ENCODE results near the gene SDK2.

Gene SDK2

DNA sequence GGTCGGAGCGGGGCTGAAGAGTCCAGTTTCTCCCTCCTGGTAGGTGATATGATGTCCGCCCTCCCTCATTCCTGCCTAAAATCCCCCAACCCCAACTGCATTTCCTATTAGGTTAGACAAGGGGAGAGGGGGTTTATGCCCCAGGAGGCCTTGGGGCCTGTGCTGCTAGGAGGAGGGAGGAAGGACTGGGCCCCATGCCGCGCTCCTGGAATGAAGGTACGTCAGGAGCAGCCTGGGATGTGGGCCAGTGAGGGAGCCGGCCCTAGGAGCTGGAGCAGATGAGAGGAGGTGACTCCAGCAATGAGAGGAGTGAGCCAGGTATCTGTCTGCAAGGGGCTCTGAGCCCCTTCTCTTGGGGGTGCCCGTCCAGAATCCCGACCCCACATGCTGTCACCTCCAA lies 285.6 kb downstream of the SDK2 start:
- DNase-seq = no peak
- Histone ChIP-seq H3K4me1 (ENCODE audit: low read length) (no peaks in the 10 kb centered on the region), H3K9ac (ENCODE audit: low read length) (no peak overlapping the region), H2AFZ (ENCODE audit: low read length) (no peak overlapping the region), H3K27me3 (replicated peaks; ENCODE audit: insufficient read depth, low read length) (peaks cover 57% of the 10 kb centered on the region), H4K20me1 (ENCODE audit: insufficient read depth, low read length) (no peaks in the 10 kb centered on the region), H3K9me2 (replicated peaks; ENCODE audit: insufficient read depth, low read length) (no peaks in the 10 kb centered on the region), H3K9me3 (replicated peaks; ENCODE audit: insufficient read depth, low read length) (no peaks in the 10 kb centered on the region), H3K27ac (ENCODE audit: low read length) (no peak overlapping the region), H3K79me2 (ENCODE audit: low read length) (no peaks in the 10 kb centered on the region), H3F3A (ENCODE audit: insufficient read depth, low read length) (no peaks in the 10 kb centered on the region), H3K4me2 (ENCODE audit: low read depth, low read length) (no peak overlapping the region), H3K36me3 (replicated peaks; ENCODE audit: insufficient read depth, low read length) (no peaks in the 10 kb centered on the region), H3K4me3 (ENCODE audit: low read length) (no peak overlapping the region)
- TF ChIP-seq, protein P1, sequence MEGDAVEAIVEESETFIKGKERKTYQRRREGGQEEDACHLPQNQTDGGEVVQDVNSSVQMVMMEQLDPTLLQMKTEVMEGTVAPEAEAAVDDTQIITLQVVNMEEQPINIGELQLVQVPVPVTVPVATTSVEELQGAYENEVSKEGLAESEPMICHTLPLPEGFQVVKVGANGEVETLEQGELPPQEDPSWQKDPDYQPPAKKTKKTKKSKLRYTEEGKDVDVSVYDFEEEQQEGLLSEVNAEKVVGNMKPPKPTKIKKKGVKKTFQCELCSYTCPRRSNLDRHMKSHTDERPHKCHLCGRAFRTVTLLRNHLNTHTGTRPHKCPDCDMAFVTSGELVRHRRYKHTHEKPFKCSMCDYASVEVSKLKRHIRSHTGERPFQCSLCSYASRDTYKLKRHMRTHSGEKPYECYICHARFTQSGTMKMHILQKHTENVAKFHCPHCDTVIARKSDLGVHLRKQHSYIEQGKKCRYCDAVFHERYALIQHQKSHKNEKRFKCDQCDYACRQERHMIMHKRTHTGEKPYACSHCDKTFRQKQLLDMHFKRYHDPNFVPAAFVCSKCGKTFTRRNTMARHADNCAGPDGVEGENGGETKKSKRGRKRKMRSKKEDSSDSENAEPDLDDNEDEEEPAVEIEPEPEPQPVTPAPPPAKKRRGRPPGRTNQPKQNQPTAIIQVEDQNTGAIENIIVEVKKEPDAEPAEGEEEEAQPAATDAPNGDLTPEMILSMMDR (IDR thresholded peaks at IDR 0.05; ENCODE audit: low read length) = no peak
- TF ChIP-seq EZH2 (optimal IDR thresholded peaks at IDR 0.05; ENCODE audit: low read depth, low read length) (no peak), EZH2phosphoT487 (IDR thresholded peaks at IDR 0.05; ENCODE audit: low read length) (no peak)

DNA sequence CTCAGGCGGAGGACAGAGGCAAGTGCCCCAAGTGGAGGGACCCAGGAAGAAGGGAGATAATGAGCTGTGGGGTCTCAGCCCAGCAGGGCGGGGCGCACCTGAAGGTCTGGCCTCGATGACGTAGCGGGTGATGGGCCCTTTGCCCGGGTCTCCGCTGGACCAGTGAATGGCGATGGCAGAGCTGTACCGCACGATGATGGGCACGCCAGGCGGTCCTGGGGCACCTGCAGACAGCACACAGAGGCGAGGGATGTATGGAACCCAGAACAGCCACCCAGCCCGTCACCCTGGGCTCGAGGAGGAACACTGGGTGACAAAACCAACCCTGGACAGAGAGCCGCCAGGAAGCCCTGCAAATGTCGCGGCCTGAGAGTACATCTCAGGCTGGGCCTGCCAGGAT lies 286.3 kb downstream of the SDK2 start:
- no peak overlapping the region for H3K27ac ChIP-seq (ENCODE audit: low read length)
- H3K36me3 ChIP-seq (replicated peaks; ENCODE audit: insufficient read depth, low read length) = no peaks in the 10 kb centered on the region
- H3K4me2 ChIP-seq (ENCODE audit: low read depth, low read length) = no peak overlapping the region
- no peak overlapping the region for H3K4me3 ChIP-seq (ENCODE audit: low read length)
- H3K9ac ChIP-seq (ENCODE audit: low read length) = no peak overlapping the region
- DNase-seq = no peak
- H3K79me2 ChIP-seq (ENCODE audit: low read length) = no peaks in the 10 kb centered on the region
- no peaks in the 10 kb centered on the region for H3K9me3 ChIP-seq (replicated peaks; ENCODE audit: insufficient read depth, low read length)
- peaks cover 56% of the 10 kb centered on the region for H3K27me3 ChIP-seq (replicated peaks; ENCODE audit: insufficient read depth, low read length)
- H2AFZ ChIP-seq (ENCODE audit: low read length) = no peak overlapping the region
- no peaks in the 10 kb centered on the region for H3K9me2 ChIP-seq (replicated peaks; ENCODE audit: insufficient read depth, low read length)
- H3F3A ChIP-seq (ENCODE audit: insufficient read depth, low read length) = no peaks in the 10 kb centered on the region
- no peak for TF ChIP-seq EZH2phosphoT487 (IDR thresholded peaks at IDR 0.05; ENCODE audit: low read length)
- TF ChIP-seq, protein P1 (IDR thresholded peaks at IDR 0.05; ENCODE audit: low read length) = no peak
- TF ChIP-seq EZH2 (optimal IDR thresholded peaks at IDR 0.05; ENCODE audit: low read depth, low read length) = no peak
- no peaks in the 10 kb centered on the region for H4K20me1 ChIP-seq (ENCODE audit: insufficient read depth, low read length)
- H3K4me1 ChIP-seq (ENCODE audit: low read length) = no peaks in the 10 kb centered on the region

DNA sequence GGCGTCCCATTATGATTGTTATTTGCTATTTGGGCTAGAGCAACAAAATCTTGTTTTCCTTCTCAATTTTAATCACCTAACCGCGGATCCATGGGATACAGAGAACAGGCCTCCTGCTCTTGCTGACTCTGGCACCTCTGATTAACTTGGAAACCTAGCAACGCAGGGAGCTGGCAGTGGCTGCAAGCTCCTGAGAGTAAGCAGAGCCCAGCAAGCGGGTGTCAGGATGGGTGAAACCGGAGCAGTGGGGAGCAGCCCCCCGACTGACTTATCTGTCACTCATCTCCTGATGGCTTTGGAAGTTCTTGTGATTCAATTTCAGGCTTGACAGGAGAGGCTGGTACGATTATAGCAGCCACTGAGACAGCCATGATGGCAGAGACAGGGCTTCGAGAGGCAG lies 286.9 kb downstream of the SDK2 start:
- Histone ChIP-seq H3K9me2 (replicated peaks; ENCODE audit: insufficient read depth, low read length) (no peaks in the 10 kb centered on the region), H3K79me2 (ENCODE audit: low read length) (no peaks in the 10 kb centered on the region), H2AFZ (ENCODE audit: low read length) (no peak overlapping the region), H3K9ac (ENCODE audit: low read length) (no peak overlapping the region), H3K36me3 (replicated peaks; ENCODE audit: insufficient read depth, low read length) (no peaks in the 10 kb centered on the region), H3K4me1 (ENCODE audit: low read length) (no peaks in the 10 kb centered on the region), H3K4me2 (ENCODE audit: low read depth, low read length) (no peak overlapping the region), H3K4me3 (ENCODE audit: low read length) (no peak overlapping the region), H3K27ac (ENCODE audit: low read length) (no peak overlapping the region), H3K9me3 (replicated peaks; ENCODE audit: insufficient read depth, low read length) (no peaks in the 10 kb centered on the region), H4K20me1 (ENCODE audit: insufficient read depth, low read length) (no peaks in the 10 kb centered on the region), H3F3A (ENCODE audit: insufficient read depth, low read length) (no peaks in the 10 kb centered on the region), H3K27me3 (replicated peaks; ENCODE audit: insufficient read depth, low read length) (peaks cover 56% of the 10 kb centered on the region)
- no peak for TF ChIP-seq EZH2 (optimal IDR thresholded peaks at IDR 0.05; ENCODE audit: low read depth, low read length)
- no peak for DNase-seq

DNA sequence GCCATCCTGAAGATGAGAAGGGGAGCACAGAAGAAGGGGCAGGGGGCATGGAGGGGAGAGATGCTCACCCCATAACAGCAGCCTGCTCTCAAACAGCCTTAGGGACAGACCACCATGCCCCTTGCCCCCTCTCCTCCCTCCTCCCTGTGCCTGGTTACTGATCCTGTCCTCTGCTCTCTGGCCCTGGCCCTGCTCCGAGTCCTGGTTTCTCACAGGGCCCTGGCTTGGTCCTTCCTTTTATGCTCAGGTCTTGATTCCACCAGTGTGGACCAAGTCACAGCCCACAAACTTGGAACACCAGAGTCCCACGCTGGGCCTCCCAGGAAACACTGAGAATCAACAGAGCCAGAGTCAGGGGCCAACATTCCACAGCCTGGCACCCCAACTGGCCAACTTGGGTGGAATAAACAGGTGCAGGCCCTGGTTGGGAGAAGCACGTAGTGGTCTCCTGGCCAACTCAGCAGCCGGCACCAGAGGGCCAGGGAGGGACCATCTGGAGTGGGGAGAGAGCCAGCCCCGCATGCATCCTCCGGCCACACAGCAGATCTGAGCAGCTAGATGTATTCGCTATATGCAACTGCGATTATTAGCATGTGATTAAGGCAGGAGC lies 287.6 kb downstream of the SDK2 start:
- H3K4me1 ChIP-seq (ENCODE audit: low read length) = no peaks in the 10 kb centered on the region
- no peaks in the 10 kb centered on the region for H3K79me2 ChIP-seq (ENCODE audit: low read length)
- no peak overlapping the region for H3K4me2 ChIP-seq (ENCODE audit: low read depth, low read length)
- H3K4me3 ChIP-seq (ENCODE audit: low read length) = no peak overlapping the region
- H4K20me1 ChIP-seq (ENCODE audit: insufficient read depth, low read length) = no peaks in the 10 kb centered on the region
- H3K27me3 ChIP-seq (replicated peaks; ENCODE audit: insufficient read depth, low read length) = peaks cover 55% of the 10 kb centered on the region
- H3F3A ChIP-seq (ENCODE audit: insufficient read depth, low read length) = no peaks in the 10 kb centered on the region
- no peaks in the 10 kb centered on the region for H3K36me3 ChIP-seq (replicated peaks; ENCODE audit: insufficient read depth, low read length)
- no peaks in the 10 kb centered on the region for H3K9me3 ChIP-seq (replicated peaks; ENCODE audit: insufficient read depth, low read length)
- no peaks in the 10 kb centered on the region for H3K9me2 ChIP-seq (replicated peaks; ENCODE audit: insufficient read depth, low read length)
- H3K27ac ChIP-seq (ENCODE audit: low read length) = no peak overlapping the region
- no peak overlapping the region for H2AFZ ChIP-seq (ENCODE audit: low read length)
- TF ChIP-seq, protein P1 (IDR thresholded peaks at IDR 0.05; ENCODE audit: low read length) = no peak
- TF ChIP-seq EZH2phosphoT487 (IDR thresholded peaks at IDR 0.05; ENCODE audit: low read length) (no peak), EZH2 (optimal IDR thresholded peaks at IDR 0.05; ENCODE audit: low read depth, low read length) (no peak)
- no peak overlapping the region for H3K9ac ChIP-seq (ENCODE audit: low read length)
- no peak for DNase-seq

Data from MM.1S (cell line).